Measurements from ENCODE around the gene CCL3. TPM values are rescaled to one million over a fixed set of nuclear protein-coding genes. Genes with fewer than 3 reads are reported as not detected.

The CCL3 gene
- total and polyA plus RNA-seq, 4 experiments from 2014 or later: 3.2 to 4.2 TPM; not detected in 2

DNA sequence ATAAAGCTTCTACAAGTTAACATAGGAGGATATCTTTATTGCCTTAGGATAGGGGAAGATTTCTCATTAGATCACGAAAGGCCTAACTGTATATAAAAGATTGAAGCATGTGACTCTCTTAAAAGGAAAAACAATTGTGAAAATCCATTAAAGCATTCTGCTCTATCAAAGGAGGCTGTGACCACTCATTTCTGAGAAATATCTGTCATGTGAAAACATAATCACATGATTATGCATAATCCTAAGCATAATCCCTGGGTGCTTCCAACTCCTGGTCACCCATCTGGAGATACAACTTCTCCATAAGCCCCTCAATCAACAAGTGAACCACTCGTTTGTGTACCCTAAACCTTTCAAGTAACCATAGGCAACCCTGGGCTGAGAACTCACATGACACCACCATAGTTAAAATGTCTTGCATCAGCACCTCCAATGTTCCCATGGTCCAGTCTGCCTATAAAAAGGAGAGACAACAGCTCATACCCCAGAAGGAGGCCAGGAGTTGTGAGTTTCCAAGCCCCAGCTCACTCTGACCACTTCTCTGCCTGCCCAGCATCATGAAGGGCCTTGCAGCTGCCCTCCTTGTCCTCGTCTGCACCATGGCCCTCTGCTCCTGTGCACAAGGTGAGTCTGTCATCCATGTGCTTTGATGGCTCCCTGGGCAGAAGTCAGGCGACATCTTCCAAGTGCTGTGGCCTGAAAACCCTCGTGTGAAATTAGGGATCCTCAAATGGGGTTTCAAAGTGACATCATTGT, 26.0 kb downstream of the CCL3 start, which contains the start of gene CCL18:
CCL18 (plus strand) TSS at position 487 of the 756 bp plus-strand sequence; CDS start at position 558, 71 bp downstream.
- ChIA-PET POLR2A (ENCODE audit: partially characterized antibody) (no interaction called here), CTCF (ENCODE audit: partially characterized antibody) (interaction anchor here (2.1 kb wide), 1 partner anchor 9 kb away, joined by 15 read pairs; no protein-coding TSS in a partner anchor)
- no peak within 1 kb of the TSS for H3K27ac ChIP-seq (ENCODE audit: low read depth, low read length)
- Mint-ChIP-seq H3K36me3 (no peaks in the 10 kb centered on the region), H3K4me3 (peak within 1 kb of the TSS in 1 of 8 donors; percentile 31), H3K27me3 (peaks cover 4 to 7% of the 10 kb centered on the region in 2 donors), H3K9me3 (no peaks in the 10 kb centered on the region), H3K4me1 (peaks cover 0 to 3% (median 0%) of the 10 kb centered on the region in 4 donors), H3K27ac (no peak within 1 kb of the TSS)
- intact Hi-C loops (cut with micrococcal nuclease): no loop called here
- H3K4me3 ChIP-seq (ENCODE audit: low read length in 2 of 2): no peak within 1 kb of the TSS
- H3K4me1 ChIP-seq (ENCODE audit: insufficient read depth, low read length): no peaks in the 10 kb centered on the region
- H3K9me3 ChIP-seq (ENCODE audit: control insufficient read depth in 1 of 2, low read length in 2 of 2): no peaks in the 10 kb centered on the region
- no peaks in the 10 kb centered on the region for H3K36me3 ChIP-seq (ENCODE audit: insufficient read depth, low read length)
- no peak for DNase-seq
- H3K27me3 ChIP-seq (ENCODE audit: insufficient read depth, low read length): no peaks in the 10 kb centered on the region

GRCh38 chr17:36060816-36061215, 29.1 kb downstream of the CCL3 start:
- Histone ChIP-seq H3K4me1 (ENCODE audit: insufficient read depth, low read length) (no peaks in the 10 kb centered on the region), H3K36me3 (ENCODE audit: insufficient read depth, low read length) (no peaks in the 10 kb centered on the region), H3K4me3 (ENCODE audit: low read length in 2 of 2) (no peak overlapping the region), H3K9me3 (ENCODE audit: control insufficient read depth in 1 of 2, low read length in 2 of 2) (no peaks in the 10 kb centered on the region), H3K27ac (ENCODE audit: low read depth, low read length) (no peak overlapping the region), H3K27me3 (ENCODE audit: insufficient read depth, low read length) (no peaks in the 10 kb centered on the region)
- no peaks in the 10 kb centered on the region for H3K9me3 Mint-ChIP-seq
- no peaks in the 10 kb centered on the region for H3K36me3 Mint-ChIP-seq
- no peaks in the 10 kb centered on the region for H3K4me1 Mint-ChIP-seq
- DNase-seq: no peak
- intact Hi-C loops (cut with micrococcal nuclease): no loop called here
- no peak overlapping the region for H3K27ac Mint-ChIP-seq
- ChIA-PET POLR2A (ENCODE audit: partially characterized antibody) (no interaction called here), CTCF (ENCODE audit: partially characterized antibody) (no interaction called here)
- peaks cover 6 to 13% of the 10 kb centered on the region in 2 donors for H3K27me3 Mint-ChIP-seq
- H3K4me3 Mint-ChIP-seq: no peak overlapping the region

DNA sequence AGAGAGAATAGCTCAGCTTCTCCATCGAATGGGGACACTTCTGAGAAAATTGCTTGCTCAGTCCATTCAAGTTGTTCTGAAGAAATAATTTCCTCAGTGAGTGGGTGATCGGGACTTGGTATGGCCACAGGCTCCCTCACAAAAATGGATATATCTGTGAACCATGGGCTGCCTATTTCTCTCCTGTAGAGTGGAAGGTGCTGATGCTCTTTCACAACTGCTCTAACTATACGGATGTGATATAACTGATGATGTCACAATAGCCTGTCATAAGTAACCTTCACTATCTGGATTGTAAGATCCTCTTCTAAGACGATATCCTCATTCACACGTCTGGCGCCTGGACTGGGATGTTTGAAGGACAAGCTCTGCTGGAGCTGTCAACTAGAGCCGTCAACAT, 30.5 kb downstream of the CCL3 start:
- Histone ChIP-seq H3K36me3 (ENCODE audit: insufficient read depth, low read length) (no peaks in the 10 kb centered on the region), H3K9me3 (ENCODE audit: control insufficient read depth in 1 of 2, low read length in 2 of 2) (no peaks in the 10 kb centered on the region), H3K27me3 (ENCODE audit: insufficient read depth, low read length) (no peaks in the 10 kb centered on the region), H3K4me3 (ENCODE audit: low read length in 2 of 2) (no peak overlapping the region), H3K27ac (ENCODE audit: low read depth, low read length) (no peak overlapping the region), H3K4me1 (ENCODE audit: insufficient read depth, low read length) (no peaks in the 10 kb centered on the region)
- CTCF ChIA-PET (ENCODE audit: partially characterized antibody): no interaction called here
- H3K27me3 Mint-ChIP-seq: peaks cover 6 to 10% of the 10 kb centered on the region in 2 donors
- no peak overlapping the region for H3K4me3 Mint-ChIP-seq
- POLR2A ChIA-PET (ENCODE audit: partially characterized antibody): no interaction called here
- H3K4me1 Mint-ChIP-seq: no peaks in the 10 kb centered on the region
- intact Hi-C loops (cut with micrococcal nuclease): no loop called here
- no peak overlapping the region for H3K27ac Mint-ChIP-seq
- H3K9me3 Mint-ChIP-seq: no peaks in the 10 kb centered on the region
- no peaks in the 10 kb centered on the region for H3K36me3 Mint-ChIP-seq
- DNase-seq: no peak

GRCh38 chr17:36057911-36058310, 32.0 kb downstream of the CCL3 start:
- H3K27me3 Mint-ChIP-seq: peaks cover 6 to 9% of the 10 kb centered on the region in 2 donors
- H3K36me3 Mint-ChIP-seq: no peaks in the 10 kb centered on the region
- no peak overlapping the region for H3K4me3 Mint-ChIP-seq
- no peaks in the 10 kb centered on the region for H3K27me3 ChIP-seq (ENCODE audit: insufficient read depth, low read length)
- no peak overlapping the region for H3K27ac ChIP-seq (ENCODE audit: low read depth, low read length)
- no peaks in the 10 kb centered on the region for H3K9me3 Mint-ChIP-seq
- H3K36me3 ChIP-seq (ENCODE audit: insufficient read depth, low read length): no peaks in the 10 kb centered on the region
- no peak overlapping the region for H3K27ac Mint-ChIP-seq
- no peaks in the 10 kb centered on the region for H3K9me3 ChIP-seq (ENCODE audit: control insufficient read depth in 1 of 2, low read length in 2 of 2)
- no peak overlapping the region for H3K4me3 ChIP-seq (ENCODE audit: low read length in 2 of 2)
- H3K4me1 ChIP-seq (ENCODE audit: insufficient read depth, low read length): no peaks in the 10 kb centered on the region
- H3K4me1 Mint-ChIP-seq: no peaks in the 10 kb centered on the region
- no peak for DNase-seq
- ChIA-PET CTCF (ENCODE audit: partially characterized antibody) (interaction anchor here (2.1 kb wide), 1 partner anchor 15 kb away, joined by 7 read pairs; no protein-coding TSS in a partner anchor), POLR2A (ENCODE audit: partially characterized antibody) (no interaction called here)
- intact Hi-C loops (cut with micrococcal nuclease): no loop called here

DNA sequence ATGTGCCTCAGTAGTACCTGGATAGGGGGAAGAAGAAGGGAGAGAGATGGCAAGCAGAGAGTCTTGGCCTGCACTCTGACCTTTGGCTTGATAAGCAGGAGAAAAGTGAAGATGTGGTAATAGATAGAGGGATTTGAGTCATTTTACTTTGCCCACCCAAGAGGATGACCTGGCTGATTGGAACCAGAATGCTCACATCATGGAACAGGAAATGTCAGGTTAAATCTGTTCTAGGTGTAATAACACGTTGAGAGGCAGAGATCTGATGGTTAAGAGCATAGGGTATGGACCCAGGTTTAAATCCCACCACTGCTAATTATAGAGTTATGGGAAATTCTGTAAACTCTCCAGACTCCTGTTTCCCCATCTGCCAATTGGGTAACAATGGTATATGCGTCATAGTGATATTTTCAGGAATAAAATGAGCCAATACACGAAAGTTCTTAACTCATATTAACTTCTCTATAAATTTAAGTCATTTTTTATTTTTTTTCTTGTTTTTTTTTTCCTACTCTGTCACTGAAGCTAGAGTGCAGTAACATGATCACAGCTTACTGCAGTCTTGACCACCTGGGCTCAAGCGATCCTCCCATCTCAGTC, 33.9 kb downstream of the CCL3 start:
- no peak overlapping the region for H3K27ac ChIP-seq (ENCODE audit: low read depth, low read length)
- H3K4me3 Mint-ChIP-seq: no peak overlapping the region
- no peaks in the 10 kb centered on the region for H3K36me3 ChIP-seq (ENCODE audit: insufficient read depth, low read length)
- POLR2A ChIA-PET (ENCODE audit: partially characterized antibody): no interaction called here
- no peak overlapping the region for H3K4me3 ChIP-seq (ENCODE audit: low read length in 2 of 2)
- CTCF ChIA-PET (ENCODE audit: partially characterized antibody): interaction anchor here (1.4 to 2.1 kb wide), 2 partner anchors 15 to 17 kb away, joined by 3 to 7 read pairs; no protein-coding TSS in a partner anchor
- peaks cover 0 to 5% of the 10 kb centered on the region in 2 donors for H3K36me3 Mint-ChIP-seq
- no peaks in the 10 kb centered on the region for H3K9me3 ChIP-seq (ENCODE audit: control insufficient read depth in 1 of 2, low read length in 2 of 2)
- H3K4me1 Mint-ChIP-seq: no peaks in the 10 kb centered on the region
- H3K27me3 ChIP-seq (ENCODE audit: insufficient read depth, low read length): no peaks in the 10 kb centered on the region
- H3K4me1 ChIP-seq (ENCODE audit: insufficient read depth, low read length): no peaks in the 10 kb centered on the region
- intact Hi-C loops (cut with micrococcal nuclease): no loop called here
- peaks cover 0 to 15% (median 6%) of the 10 kb centered on the region in 8 donors for H3K9me3 Mint-ChIP-seq
- no peak overlapping the region for H3K27ac Mint-ChIP-seq
- no peak for DNase-seq
- peaks cover 9% of the 10 kb centered on the region in 2 donors for H3K27me3 Mint-ChIP-seq

- Histone ChIP-seq H3K27me3 (ENCODE audit: insufficient read depth, low read length) (no peaks in the 10 kb centered on the region), H3K4me1 (ENCODE audit: insufficient read depth, low read length) (no peaks in the 10 kb centered on the region), H3K4me3 (ENCODE audit: low read length in 2 of 2) (no peak overlapping the region), H3K9me3 (ENCODE audit: control insufficient read depth in 1 of 2, low read length in 2 of 2) (no peaks in the 10 kb centered on the region), H3K27ac (ENCODE audit: low read depth, low read length) (no peak overlapping the region), H3K36me3 (ENCODE audit: insufficient read depth, low read length) (no peaks in the 10 kb centered on the region)
- DNase-seq: no peak
- peaks cover 1 to 20% (median 10%) of the 10 kb centered on the region in 8 donors for H3K9me3 Mint-ChIP-seq
- H3K4me3 Mint-ChIP-seq: no peak overlapping the region
- no peaks in the 10 kb centered on the region for H3K4me1 Mint-ChIP-seq
- H3K36me3 Mint-ChIP-seq: peaks cover 0 to 7% of the 10 kb centered on the region in 2 donors
- H3K27ac Mint-ChIP-seq: no peak overlapping the region
- intact Hi-C loops (cut with micrococcal nuclease): no loop called here
- peaks cover 10% of the 10 kb centered on the region in 2 donors for H3K27me3 Mint-ChIP-seq
- POLR2A ChIA-PET (ENCODE audit: partially characterized antibody): no interaction called here
- CTCF ChIA-PET (ENCODE audit: partially characterized antibody): no interaction called here
Observed at GRCh38 chr17:36055171-36055570, 34.8 kb downstream of the CCL3 start.

DNA sequence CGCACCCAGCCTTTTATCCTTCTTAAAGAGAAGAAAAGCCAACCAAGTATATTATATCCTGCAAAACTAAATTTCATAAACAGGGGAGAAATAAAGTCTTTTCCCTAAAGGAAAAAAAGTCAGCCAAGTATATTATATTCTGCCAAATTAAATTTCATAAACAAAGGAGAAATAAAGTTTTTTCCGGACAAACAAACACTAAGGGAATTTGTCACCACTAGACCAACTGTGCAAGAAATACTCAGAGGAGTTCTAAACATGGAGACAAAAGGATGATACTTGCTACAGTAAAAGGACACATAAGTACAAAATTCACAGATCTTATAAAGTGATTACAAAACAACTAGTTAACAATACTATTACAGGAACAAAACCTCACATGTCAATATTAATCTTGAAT, 40.3 kb downstream of the CCL3 start:
- Histone ChIP-seq H3K36me3 (ENCODE audit: insufficient read depth, low read length) (no peaks in the 10 kb centered on the region), H3K4me3 (ENCODE audit: low read length in 2 of 2) (no peak overlapping the region), H3K9me3 (ENCODE audit: control insufficient read depth in 1 of 2, low read length in 2 of 2) (no peaks in the 10 kb centered on the region), H3K4me1 (ENCODE audit: insufficient read depth, low read length) (no peaks in the 10 kb centered on the region), H3K27ac (ENCODE audit: low read depth, low read length) (no peak overlapping the region), H3K27me3 (ENCODE audit: insufficient read depth, low read length) (no peaks in the 10 kb centered on the region)
- Mint-ChIP-seq H3K4me1 (no peaks in the 10 kb centered on the region), H3K27ac (no peak overlapping the region), H3K4me3 (no peak overlapping the region), H3K9me3 (peaks cover 4 to 51% (median 34%) of the 10 kb centered on the region in 8 donors), H3K27me3 (peaks cover 7 to 21% of the 10 kb centered on the region in 2 donors), H3K36me3 (peaks cover 4 to 12% of the 10 kb centered on the region in 2 donors)
- intact Hi-C loops (cut with micrococcal nuclease): no loop called here
- no peak for DNase-seq
- ChIA-PET POLR2A (ENCODE audit: partially characterized antibody) (no interaction called here), CTCF (ENCODE audit: partially characterized antibody) (no interaction called here)
